NCI-H1930 (cell line): ENCODE results near the gene BRSK2.
A peak's percentile ranks its signal among the peaks of the same experiment; 100 is the strongest.

Experiments used
- DNase-seq, 2 experiments: peaks; one replicate each; lab custom pipeline; 2025; lab: John Stamatoyannopoulos, UW

The BRSK2 gene

DNA sequence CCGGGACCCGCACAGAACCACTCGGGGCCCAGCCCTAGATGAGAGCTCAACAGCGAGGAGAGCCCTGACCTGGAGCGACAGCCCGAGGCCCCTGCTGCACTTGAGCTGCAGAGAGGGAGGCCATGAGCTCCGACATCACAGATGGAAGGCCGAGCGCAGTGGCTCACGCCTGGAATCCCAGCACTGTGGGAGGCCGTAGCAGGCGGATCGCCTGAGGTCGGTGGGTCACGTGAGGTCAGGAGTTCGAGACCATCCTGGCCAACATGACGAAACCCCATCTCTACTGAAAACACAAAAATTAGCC is 13.8 kb upstream of the BRSK2 start:
- DNase-seq = no peak

DNA sequence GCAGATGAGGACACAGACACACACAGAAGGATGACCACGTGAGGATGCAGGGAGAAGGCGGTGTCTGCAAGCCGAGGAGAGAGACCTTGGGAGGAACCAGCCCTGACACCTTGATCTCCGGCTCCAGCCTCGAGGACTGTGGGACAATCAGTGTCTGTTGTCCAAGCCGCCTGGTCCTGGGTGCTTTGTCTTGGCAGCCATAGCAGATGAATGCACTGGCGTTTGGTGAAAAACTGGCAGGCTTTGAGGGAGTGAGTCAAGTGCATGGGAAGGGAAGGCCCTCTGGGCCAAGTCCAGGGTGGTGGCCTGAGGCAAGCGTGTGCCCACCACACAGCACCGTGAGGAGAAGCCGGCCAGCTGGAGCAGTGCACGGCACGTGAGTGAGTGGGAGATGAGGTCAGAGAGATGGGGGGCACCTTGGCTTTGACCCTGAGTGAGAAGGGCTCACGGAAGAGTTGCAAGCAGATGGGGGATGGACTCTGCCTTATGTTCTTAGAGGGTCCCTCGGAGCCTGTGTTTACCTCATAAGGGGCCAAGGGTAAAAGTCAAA is 12.4 kb upstream of the BRSK2 start:
- no peak for DNase-seq

DNA sequence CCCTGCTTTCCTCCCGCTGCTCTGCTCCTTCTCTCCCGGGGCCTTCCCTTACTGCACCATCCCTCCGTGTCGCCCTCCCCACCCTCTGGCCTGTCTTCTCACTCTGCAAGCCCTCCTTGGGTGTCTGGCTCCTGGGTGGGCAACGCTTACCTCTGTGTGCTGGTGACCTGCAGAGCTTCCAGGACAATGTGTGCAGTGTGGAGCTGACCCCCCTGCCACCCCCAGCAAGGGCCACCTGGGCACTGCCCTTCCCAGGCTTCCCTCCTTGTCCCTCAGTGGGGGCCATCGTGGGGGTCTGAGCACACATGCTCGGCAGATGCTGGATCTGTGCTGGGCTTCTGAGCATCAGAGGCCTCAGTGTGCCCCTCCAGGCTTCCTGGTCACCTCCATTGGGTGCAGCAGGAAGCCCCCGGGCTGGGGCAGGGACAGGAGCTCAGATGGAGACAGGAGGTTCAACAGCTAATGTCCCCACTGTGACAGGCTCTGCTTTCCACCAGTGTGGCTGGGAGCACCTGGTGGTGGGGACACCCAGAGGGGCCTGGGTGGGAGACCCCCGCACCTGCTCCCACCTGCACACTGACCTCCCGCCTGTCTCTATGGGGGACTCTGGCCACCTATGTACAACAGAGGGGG is 7.8 kb upstream of the BRSK2 start:
- no peak for DNase-seq

DNA sequence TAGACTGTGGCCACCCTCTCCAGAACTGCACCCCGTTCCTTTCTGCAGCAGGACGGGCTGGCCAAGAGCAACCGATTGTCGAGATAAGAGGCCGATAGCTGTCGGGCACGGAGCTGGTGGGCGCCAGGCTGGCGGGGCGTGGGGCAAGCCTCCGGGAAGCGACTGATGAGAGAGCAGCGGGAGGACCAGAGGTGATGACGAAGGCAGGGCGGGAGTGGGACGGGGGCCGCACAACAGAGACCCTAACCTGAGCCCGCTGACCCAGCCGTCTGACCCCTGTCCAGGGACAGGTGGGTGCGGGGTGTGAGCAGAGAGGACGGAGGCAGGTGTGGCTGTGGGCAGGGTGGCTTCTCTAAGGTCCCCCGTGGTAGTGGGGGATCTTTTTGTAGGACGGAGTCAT is 7.3 kb upstream of the BRSK2 start:
- no peak for DNase-seq

DNA sequence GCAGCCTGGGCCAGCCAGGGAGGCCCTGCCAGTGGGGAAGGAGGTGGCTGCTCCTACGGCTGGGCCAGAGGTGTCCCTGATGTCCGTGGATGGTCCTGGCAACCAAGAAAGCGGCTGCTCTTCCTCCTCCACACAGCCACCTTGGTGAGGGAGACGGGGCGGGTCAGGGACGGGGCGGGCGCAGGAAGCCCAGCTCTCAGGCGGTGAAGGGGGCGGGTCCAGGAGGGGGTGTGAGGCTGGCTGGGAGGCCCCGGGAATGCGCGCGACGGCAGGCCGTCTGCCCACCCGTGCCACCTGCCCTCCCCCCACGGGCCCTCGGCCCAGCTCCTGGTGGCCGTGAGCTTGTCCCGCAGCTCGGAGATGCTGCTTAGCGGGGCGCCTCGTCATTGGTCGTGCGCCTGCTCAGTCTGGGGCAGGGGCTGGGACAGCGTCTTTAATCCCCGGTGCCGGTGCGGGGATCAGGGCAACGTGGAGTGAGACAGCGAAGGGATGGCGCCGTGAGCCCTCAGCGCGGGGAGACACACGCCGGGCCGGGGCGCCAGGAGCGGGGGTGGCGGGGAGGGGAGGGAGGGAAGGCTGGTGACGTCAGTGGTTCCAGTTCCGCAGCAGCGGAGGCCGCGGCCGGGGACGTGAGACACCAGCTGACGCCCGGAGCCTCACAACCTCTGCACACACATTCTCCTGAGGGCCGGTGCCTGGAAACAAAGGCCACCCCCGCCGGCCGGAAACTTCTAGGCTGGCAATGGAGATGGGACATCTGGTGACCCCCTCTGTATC is 6.7 kb upstream of the BRSK2 start:
- peak; percentile 60 to 70 for DNase-seq

DNA sequence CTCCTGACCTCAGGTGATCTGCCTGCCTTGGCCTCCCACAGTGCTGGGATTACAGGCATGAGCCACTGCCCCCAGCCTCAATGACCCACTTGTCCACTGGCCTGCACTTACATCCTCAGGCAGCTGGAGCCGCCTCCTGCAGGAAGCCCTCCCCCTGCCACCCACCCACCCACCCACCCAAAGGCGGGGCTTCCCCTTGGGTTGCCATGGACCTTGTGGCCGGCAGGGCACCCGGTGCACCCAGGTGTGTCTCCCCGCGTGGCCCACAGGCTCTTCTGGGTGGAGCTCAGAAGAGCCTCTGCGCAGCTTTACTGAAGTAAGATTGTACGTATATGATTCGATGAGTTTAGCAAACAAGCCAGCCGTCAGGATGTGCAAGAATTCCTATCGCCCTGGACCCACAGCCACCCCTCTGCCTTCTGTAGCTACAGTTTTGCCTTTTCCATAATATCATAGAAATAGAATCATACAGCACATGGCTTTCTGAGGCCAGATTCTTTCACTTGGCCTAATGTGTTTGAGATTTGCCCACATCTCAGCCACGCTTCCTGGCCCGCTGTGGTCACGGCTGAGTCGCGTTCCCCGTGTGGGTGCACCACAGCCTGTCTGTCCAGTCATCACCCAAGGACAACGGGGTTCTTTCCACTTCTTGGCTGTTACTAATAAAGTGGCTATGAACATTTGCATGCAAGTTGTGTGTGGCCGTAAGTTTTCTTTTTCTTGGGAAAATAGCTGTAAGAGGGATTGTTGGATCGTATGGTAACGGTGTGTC is 5.3 kb upstream of the BRSK2 start:
- DNase-seq = no peak

DNA sequence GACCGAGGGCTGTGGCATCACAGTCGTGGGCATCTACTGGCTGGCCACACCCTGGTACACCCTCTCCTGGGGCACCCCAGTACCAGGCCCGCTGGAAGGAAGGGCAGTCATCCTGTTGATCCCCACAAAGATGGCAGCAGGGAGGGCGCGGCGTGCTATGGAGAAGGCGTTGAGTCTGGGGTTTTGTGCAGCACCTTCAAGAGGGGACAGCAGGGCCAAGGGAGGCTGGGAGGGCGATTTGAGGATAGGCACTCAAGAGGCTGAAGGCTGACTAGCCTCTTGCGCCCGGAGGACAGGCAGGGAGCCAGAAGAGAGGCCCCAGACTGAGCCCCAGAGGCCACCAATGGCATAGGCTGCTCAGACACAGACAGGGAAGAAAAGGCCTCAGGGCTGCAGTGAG is 2.2 kb upstream of the BRSK2 start:
- no peak for DNase-seq

GRCh38 chr11:1387961-1388762 is 1.6 kb upstream of the BRSK2 start:
- peak in 1 of 2 experiments; percentile 36 for DNase-seq

- peak in 1 of 2 experiments; percentile 21 for DNase-seq
Observed at GRCh38 chr11:1388763-1389102, 1.0 kb upstream of the BRSK2 start.

- DNase-seq = peak; percentile 99
Observed at GRCh38 chr11:1389103-1389931, 417 bp upstream of the BRSK2 start.

GRCh38 chr11:1390569-1391164 is 933 bp downstream of the BRSK2 start:
- DNase-seq = peak in 1 of 2 experiments; percentile 20

GRCh38 chr11:1391165-1392075 is 1.7 kb downstream of the BRSK2 start:
- DNase-seq = no peak

- DNase-seq = no peak
Observed at GRCh38 chr11:1392111-1392510, 2.4 kb downstream of the BRSK2 start.

DNA sequence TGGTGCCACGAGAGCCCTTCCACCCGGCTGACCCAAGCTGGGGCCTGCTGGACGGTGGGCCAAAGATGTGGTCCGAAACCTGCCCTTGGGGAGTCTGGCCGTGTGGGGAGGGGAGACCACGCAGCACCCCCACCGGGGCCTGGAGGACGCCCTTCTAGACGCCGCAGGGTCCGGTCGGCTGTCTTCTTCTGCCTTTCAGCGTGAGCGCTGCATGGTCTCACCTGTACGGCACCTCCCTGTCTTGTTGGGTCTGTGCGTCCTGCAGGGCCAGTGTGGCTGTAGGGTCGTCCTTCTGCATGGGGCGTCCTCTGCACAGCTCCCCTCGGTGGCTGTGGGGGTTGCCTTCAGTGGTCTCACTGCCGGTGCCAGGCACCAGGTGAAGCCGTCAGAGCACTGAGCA is 2.8 kb downstream of the BRSK2 start:
- DNase-seq = no peak

DNA sequence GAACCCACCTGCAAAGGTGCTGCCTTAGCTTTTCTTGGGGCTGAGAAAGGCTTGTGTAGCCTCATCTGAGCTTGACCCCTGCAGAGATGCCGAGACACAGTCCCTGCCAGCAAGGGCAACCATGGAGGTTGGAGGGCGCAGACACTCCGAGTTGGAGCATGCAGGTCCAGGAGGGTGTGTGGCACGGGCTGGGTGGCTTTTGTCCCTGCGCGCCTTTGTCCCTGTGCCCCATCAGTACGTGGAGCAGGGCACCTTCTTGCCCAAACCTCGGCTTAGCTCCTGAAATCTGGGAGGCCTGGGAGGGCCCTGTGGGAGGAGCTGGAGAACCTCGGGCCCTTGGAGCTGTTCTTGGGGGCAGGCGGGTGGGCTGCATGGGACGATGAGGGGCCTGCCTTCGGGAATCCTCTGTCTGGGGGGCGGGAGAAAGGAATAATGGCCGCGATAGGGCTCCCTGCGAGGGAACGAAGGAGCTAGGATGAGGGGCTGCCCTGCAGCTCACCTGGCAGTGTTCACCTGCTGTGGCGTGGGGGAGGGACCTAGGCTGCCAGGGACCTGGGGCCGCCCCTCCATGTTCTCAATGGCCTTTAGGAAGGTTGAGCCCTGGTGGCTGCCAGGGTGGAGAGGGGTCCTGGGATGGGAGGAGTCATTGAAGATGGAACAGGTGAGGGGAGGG is 3.4 kb downstream of the BRSK2 start:
- DNase-seq = no peak

DNA sequence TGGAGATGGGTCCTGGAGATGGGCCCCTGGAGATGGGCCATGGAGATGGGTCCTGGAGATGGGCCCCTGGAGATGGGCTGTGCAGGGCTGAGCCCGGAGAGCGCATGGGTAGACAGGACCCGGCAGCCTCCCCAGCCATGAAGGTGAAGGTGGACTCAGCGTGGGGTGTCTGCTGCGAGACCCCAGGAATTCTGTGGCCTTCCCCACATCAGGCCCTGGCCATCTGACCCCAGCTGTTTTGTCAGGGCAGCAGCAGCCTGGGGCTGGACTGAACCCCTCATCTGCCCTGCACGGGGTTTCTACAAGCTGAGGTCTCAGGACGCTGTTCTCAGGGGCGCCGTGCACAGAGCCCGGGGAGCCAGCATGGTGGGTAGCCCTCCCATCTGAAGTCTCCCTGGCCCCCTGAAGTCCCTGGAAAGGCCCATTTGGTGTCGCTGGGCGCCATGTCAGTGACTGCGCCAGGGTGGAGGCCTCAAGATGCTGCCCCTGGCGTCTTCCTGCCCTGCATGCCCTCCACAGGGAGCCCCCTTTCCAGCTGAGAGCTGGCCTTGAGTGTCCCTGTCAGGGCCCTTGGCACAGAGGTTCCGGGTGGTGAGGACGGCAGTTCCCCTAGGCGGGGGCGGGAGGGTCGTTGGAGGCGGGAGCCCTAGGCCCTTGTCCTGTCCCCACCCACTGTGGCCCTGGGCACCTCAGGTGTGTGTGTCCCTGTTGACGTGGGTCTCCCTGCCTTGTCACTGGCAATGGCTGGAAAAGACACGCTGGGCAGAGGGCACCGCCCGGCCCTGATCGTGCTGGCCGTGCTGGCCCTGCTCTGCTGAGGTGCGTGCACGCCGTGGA is 5.4 kb downstream of the BRSK2 start:
- DNase-seq = no peak

DNA sequence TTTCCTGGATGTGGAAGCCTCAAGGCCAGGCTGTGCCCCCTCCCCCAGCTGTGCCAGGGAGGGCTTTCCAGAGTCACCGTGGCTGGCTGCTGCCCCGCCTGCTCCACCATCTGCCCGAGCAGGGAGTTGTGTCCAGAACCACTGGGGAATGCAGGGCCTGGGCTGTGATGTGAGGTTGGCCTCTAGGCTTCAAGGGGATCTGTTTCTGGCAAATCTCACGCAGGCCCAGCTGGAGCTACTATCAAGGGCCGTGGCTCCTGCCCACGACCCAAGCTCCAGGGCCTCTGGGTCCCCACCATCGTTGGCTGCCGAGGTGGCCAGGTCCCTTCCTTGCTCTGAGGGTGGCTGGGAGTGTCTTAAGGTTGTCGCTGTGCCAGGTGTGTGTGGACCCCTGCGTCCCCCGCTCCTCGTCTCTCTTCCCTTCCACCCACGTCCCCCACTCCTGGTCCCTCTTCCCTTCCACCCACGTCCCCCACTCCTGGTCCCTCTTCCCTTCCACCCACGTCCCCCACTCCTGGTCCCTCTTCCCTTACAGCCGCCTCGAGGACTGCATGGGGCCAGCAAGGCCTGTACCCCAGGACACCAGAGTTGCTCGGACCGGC is 6.1 kb downstream of the BRSK2 start:
- no peak for DNase-seq

GRCh38 chr11:1396375-1396841 is 6.7 kb downstream of the BRSK2 start:
- DNase-seq = no peak
